HG02943 (cell line): ENCODE results near the gene CAPZA1.

Source experiments
- ATAC-seq: cut with Tn5 transposase; IDR thresholded peaks from one replicate; pipeline ENCODE4 v1.9.1; 2021; ENCODE audit warnings: mild to moderate bottlenecking, low read depth, moderate library complexity; ENCODE audit not compliant: unreplicated experiment

CAPZA1 gene

GRCh38 chr1:112712191-112712590, 92.6 kb downstream of the CAPZA1 start:
- ATAC-seq = no peak

GRCh38 chr1:112712701-112713128, 93.1 kb downstream of the CAPZA1 start:
- ATAC-seq = no peak

GRCh38 chr1:112713466-112714312, 94.1 kb downstream of the CAPZA1 start:
- no peak for ATAC-seq

GRCh38 chr1:112714313-112715263, 95.0 kb downstream of the CAPZA1 start:
- peak; percentile 6 for ATAC-seq

- peak; percentile 75 for ATAC-seq
These were observed 95.8 kb downstream of the CAPZA1 start, which contains the start of gene PPM1J for GRCh38 chr1:112715264-112716053. TSS of gene PPM1J (minus strand) at chr1:112715332. CDS start at chr1:112715301, 31 bp downstream.

GRCh38 chr1:112716133-112716720, 96.6 kb downstream of the CAPZA1 start:
- no peak for ATAC-seq

- ATAC-seq = no peak
These were observed 97.7 kb downstream of the CAPZA1 start for GRCh38 chr1:112717263-112717873.

GRCh38 chr1:112718691-112719418, 99.2 kb downstream of the CAPZA1 start:
- ATAC-seq = no peak

- no peak for ATAC-seq
These were observed 100.1 kb downstream of the CAPZA1 start for GRCh38 chr1:112719706-112720105.

GRCh38 chr1:112720800-112721199, 101.2 kb downstream of the CAPZA1 start:
- ATAC-seq = no peak
